ENCODE measurements around the gene FAAP20.

Gene FAAP20

DNA sequence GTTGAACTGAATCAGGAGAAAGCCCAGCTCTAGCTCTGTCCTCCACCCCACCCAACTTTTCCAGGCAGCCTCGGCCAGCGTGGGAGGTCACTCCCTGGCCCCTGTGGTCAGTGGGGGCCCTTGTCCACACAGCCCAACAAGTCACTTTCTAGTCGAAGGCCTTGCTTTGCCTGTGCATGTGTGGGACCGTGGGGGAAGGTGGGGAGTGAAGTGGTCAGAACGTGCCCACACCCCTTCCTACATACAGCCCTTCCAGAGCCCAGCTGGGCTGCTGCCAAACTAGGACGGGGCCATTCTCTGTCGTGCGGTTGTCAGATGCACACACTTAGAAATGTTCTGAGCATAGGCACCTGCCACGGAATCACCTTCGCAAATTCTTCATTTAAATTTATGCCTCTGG lies 18.0 kb downstream of the FAAP20 start:
- no peak for DNase-seq

DNA sequence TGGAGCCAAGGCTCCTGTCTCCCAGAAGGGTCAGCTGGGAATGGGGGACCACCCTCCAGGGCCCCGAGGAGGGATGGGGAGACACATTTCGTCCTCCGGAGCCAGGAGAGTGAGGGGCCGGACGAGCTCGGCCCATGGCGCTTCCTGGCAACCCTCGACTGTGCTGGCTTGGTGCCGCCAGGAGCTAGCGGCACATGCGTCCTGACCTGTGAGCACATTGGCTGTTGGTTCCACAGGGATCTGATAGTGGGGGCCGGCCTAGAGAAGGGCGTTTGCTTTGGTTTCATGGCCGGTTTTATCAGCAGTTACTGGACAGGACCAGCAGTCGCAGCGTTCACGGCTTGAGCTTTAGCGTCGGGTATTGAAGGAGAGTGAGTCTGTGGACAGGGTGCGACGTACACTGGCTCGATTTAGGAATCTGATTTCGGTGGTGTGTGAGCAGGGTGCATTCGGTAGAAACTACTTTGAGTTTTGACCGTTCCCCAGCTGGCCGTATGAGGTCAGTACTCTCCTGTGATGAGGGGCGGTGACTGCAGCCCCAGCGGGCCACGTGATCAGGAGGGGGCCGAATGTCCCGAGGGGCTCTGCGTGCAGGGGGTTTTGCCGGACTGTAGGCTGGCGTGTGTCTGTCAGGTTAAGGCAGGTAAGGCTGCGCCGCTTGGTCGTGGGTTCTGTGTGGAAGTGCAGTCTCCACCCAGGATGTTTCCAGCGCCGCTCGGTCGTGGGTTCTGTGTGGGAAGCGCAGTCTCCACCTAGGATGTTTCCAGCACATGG lies 18.7 kb downstream of the FAAP20 start:
- no peak for DNase-seq

DNA sequence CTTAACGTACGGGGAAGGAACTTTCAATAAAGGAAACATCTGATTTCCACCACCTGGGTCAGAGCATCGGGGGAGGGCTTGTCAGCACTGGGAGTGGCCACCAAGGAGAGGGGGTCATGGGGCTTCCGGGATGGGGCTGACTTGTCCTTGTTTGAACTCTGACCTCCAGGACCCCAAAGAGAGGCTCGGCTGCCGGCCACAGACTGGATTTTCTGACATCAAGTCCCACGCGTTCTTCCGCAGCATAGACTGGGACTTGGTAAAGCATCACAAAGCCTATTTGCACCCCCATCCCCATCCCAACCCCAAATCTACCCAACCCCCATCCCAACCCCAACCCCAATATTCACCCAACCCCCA lies 19.5 kb downstream of the FAAP20 start:
- DNase-seq, result no peak

DNA sequence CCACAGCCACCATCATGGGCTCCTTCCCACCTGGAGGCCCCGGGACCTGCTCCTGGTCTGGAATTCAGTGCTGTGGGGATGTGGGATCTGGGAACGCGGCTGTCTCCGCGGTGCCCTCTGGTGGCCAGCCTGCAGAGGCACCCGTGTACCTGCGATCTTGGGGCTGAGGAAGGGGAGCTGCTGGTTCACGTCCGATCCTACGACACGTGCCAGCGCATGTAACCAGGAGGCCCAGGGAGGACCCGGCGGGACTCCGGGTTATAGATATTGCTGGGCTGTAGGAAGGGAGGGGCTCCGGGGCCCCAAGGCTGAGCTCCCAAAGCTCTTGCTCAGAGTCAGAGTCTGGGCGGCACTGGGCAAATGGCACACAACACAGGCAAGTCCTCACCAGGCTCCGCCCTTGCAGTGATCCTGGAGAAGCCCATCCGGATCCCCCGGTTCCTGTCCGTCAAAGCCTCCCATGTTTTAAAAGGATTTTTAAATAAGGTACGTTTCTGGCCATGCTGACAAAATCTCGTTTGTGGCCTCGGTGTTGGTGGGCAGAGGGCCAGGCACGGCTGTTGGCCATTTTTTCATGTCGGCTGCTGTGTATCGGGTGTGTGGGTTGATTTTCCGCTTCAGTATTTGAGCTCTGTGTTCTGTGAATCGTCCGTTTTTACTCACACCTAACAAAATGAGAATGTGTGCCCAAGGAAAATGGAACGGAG lies 20.1 kb downstream of the FAAP20 start:
- DNase-seq, result peak; percentile 54

DNA sequence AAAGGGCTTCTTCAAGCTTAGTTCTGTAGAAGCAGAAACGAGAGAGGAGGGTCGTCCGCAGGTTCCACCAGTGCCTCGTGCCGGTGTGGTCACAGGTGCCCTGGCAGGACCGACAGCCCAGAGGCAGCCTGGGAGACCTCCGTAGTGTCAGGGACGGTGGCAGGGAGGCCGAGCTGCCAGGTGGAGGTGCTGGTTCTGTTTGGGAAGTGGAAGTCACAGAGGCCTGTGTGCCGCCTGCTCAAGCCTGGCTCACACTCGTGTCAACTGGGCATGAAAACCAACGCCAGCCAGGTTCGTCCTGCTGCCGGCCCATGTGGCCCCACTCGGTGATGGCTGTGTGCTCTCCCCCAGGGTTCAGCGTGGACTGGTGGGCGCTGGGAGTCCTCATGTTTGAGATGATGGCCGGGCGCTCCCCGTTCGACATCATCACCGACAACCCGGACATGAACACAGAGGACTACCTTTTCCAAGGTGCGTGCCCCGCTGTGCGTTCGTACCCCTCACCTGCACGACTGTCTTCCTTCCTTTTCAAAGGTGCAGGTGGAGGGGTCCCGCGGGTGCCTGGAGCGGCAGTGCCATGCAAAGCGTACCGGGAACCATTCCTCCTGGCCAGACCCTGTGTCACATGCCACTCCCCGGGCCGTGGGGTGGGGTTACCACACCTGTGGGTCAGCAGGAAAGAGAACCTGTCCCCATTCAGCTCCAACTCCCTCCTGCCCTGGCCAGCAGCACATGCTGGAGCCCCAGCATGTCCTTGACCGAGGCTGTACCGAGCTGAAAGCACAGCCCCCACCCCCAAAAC lies 20.8 kb downstream of the FAAP20 start:
- DNase-seq, result no peak

DNA sequence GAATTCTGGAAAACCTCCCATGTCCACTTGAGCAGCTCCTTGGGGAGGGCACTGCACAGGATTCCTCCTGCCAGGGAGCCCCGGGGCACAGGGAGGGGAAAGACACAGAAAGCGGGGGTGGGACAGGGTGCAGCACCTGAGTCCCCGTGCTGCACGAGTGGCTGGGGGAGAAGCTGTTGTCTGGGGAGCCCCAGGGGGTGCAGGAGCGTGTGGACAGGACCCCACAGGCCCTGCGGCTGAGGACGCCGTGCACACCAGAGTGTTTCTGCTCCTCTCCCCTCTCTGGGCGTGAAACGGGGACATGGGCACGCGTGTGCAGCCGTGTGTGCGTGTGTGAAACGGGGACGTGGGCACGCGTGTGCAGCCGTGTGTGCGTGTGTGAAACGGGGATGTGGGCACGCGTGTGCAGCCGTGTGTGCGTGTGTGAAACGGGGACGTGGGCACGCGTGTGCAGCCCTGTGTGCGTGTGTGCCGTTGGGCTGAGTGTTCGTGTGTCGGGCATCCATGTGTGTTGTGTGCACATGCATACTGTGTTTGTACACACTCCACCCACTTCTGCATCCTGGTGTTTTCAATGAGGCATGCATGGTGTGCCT lies 21.9 kb downstream of the FAAP20 start:
- no peak for DNase-seq

DNA sequence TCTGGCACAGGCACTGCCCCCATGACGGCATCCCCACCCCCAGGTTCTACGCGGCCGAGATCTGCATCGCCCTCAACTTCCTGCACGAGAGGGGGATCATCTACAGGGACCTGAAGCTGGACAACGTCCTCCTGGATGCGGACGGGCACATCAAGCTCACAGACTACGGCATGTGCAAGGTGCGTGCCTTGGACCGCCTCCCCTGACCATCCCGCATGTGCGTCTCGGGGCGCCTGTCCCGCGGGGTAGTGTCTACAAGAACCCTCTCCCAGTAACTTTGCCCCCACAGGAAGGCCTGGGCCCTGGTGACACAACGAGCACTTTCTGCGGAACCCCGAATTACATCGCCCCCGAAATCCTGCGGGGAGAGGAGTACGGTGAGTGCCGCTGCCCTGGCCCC lies 22.6 kb downstream of the FAAP20 start:
- DNase-seq, result no peak

DNA sequence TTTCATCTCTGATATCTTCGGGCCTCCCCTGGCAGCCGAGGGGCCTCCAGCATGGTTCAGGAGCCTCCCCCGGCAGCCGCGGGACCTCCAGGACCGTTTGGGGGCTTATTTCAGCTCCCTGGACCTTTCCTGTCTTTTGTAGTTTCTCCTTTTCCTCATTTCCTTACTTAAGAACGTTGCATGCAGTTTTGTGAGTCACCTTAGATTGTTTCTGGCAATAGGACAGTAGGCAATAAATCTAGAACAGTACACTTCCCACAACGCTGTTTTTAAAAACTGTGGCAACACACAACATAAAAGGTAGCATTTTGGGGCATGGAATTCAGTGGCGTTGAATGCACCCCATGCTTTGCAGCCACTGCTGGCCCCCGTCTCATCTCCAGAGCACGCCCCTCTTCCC lies 24.4 kb downstream of the FAAP20 start:
- no peak for DNase-seq

DNA sequence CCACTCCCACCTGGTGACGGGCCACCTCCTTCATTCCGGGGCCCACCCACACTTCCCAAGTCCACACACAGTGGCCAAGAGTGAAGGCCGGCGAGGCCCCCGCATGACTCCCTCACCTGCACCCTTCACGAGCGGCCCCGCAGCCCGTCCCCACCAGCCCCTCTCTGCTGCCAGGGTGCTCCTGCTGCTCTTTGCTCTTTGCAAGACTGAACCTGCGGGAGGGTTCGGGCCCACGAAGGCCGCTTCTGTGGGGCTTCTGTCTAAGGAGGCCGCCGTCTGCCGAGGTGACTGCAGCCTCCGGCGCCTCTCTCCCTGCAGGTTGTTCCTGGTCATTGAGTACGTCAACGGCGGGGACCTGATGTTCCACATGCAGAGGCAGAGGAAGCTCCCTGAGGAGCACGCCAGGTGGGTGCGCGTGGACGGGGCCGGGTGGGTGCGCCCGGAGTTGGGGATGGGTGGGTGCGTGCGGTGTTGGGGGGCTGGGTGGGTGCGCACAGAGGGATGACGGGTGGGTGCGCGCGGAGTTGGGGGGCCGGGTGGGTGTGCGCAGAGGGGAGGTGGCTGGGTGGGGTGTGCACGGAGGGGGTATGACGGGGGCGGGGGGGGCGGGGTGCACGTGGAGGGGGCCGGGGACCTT lies 25.3 kb downstream of the FAAP20 start:
- DNase-seq, result no peak

DNA sequence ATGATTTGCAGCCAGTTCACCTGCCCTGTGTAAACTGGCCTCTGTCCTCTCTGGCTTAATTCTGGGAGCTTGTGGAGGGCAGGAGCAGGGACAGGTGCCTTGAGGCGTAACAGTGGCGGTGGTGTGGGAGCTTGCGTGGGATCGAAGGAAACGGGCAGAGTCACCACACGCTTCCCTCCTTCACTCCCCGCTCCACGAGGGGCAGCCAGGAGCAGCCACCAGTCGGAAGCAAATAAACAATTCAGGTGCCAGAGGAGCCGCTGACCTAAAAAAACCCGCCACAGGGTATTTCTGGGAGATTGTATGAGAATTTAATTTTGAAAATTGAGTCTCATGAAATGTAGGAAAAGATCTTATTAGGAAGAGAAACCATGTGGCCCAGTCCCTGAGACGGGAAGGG lies 26.0 kb downstream of the FAAP20 start:
- no peak for DNase-seq

DNA sequence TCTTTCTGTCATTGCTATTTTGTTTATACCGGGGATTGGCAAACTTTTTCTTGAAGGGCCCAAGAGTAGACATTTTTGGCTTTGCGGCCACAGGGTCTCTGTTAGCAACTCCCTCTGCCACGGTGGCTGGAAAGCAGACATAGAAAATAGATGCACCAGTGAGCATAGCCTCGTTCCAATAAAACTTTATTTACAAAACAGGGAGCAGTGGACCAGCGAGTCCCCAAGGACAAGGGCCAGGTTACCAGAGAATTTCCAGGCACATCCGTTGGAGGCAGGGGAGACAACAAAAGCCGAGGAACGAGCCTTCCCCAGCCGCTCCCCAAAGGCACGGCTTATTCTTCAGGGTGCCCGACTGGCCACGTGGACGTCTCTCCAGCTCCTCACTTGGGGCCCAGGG lies 26.5 kb downstream of the FAAP20 start:
- no peak for DNase-seq

DNA sequence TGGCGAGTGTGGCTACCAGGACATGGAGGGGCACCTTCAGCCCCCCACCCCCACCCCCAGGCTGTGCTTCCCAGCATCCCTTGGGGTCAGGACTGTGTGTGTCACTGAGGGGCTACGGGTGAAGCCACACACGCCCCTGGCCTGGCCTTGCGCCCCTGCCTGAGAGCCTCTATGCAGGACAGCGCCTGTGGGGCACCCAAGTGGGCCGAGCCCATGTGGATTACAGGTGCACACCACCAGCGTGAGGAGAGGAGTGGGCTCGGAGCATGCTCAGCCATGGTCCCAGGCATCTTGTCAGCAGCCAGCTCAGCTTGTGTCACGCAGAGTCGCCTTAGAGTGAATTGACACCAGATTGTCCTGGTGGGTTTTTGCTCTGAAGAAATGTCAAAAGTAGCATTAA lies 27.9 kb downstream of the FAAP20 start:
- DNase-seq, result no peak

DNA sequence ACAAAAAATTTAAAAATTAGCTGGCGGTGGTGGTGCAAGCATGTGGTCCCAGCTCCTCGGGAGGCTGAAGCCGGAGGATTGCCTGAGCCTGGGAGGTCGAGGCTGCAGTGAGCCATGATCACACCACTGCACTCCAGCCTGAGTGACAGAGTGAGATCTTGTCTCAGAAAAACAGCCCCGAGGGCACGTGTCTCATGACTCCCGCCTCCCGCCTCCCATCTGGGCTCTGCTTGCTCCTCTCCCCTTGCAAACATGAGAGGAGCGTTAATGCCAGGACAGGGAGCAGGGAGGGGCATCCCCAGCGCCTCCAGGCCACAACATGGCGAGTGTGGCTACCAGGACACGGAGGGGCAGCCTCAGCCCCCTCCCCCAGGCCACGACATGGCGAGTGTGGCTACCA lies 28.3 kb downstream of the FAAP20 start:
- no peak for DNase-seq

DNA sequence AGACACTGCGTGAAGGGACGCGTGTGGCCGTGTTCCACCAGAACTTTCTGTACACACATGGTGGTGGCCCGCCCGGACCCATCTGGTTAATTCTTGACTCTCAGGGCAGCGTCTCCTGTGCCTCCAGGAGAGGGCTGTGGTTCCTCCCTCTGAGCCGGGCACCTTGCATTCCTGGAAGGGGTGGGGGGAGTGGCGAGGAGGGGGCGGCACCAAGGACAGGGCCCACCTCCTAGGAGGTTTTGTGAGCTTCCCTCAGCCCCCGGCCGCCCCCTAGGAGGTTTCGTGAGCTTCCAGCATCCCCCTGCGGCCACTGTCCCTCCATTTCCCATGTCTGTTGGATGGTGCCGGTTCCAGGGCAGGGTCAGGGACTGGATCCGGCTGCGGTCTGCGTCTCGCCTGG lies 28.9 kb downstream of the FAAP20 start:
- DNase-seq, result no peak

DNA sequence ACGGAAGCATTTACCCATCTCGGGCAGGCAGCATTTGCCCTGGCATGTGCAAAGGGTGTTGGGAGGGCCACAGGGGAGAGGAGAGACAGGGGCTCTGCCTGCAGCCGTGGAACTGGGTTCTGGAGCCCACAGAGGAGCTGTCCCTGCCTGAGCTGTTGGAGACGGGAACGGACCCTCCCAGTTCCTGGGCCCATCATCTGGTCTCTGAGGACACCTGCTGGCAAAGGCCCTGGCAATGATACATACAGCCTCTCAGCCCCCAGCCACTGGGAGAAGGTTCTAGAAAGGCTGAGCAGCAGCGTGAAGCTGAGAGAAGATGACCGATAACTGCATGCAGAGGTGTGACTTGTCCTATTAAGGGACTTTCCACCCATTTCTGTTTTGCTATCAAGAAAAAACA lies 31.4 kb downstream of the FAAP20 start:
- no peak for DNase-seq

DNA sequence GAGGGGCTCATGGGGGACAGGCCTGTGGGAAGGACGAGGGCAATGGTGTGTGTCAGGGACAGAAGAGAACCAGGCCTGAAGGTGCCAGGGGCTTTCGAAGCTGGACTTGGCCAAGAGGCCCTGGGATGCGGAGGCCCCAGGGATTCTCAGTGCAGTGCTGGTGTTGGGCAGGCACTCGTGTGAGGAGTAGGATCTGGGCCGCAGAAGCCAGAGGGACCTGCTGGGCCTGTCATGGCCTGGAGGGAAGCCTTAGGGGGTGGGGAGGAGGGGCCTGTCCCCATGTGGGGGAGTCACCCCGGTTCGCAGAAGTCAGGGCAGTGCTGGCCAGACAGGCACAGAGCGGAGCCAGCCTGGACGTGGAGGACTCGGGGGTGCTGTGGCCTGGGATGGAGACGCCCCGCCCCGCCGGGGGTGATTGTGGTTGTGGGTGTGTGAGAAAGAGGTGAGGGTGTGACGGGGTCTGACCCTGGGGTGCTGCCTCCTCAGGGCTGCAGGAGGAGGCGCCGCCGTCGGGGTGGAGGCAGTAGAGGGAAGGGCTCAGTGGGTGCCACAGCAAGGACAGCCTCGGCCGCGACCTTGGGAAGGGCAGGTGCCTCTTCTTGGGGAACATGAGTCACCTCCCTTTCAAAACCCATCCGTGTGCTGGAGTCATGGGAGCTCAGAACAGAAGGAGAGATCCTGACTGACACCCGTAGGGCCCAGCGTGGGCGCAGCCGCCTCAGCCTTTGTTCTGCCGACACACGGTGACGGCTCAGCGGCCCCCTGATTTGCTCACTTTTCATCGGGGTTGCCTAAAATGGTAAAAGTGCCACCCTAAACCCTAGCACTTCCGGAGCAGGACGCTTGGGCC lies 33.9 kb downstream of the FAAP20 start:
- DNase-seq, result no peak

DNA sequence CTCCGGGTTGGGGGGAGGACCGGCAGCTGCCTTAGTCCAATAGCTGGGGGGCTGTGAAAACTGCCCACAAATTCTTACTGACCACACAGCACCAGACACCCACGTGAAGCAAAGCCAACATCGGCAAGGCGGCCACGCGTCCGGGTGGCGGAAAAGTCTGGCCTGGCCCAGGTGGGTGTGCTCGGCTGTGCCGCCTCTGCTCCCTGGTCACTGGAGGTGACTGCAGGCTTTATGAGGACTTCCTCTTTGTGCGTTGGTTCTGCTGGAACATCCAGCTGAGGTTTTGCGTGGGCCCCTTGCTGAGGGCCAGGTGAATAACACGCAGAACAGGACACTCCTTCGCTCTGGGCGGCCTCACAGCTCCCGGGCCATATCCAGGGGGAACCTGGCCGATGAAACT lies 35.4 kb downstream of the FAAP20 start:
- DNase-seq, result no peak

DNA sequence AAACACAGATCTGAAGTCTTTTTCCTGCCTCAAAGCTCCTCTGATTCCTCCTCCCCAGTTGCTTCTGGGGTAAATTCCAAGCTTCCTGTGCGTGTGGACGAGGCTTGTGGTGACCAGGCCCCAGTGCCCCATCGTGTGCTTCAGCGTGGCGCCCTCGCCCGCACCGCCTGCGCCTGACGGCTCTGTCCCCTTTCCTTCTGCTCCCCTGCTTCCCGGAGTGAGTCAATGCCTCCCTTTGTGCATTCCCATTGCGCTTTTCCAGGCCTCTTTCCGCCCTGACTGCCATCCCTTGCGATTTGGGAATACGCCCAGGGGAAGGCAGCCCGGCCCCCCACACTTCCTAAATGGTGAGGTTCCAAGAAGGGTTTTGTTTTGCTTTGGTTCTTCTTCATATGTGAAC lies 36.3 kb downstream of the FAAP20 start:
- DNase-seq, result no peak

DNA sequence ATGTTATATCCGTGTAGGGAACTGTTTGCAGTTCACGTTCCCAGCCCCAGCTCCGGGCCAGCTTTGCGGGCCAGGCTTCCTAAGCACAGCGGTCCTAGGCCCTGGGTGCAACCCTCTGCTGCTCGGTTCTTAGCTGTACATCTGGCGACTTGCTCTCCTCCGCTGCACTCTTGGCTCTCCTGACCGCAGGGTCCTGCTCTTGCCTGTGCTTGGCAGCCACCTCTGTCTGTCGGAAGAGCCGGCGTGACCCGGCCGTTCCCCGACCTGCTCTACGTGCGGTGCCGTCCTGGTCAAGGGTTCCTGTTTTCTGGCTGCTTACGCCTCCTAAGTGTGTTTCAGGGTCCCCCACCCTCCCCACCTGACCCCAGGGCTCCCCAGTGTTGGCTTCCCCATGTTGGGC lies 36.7 kb downstream of the FAAP20 start:
- no peak for DNase-seq

DNA sequence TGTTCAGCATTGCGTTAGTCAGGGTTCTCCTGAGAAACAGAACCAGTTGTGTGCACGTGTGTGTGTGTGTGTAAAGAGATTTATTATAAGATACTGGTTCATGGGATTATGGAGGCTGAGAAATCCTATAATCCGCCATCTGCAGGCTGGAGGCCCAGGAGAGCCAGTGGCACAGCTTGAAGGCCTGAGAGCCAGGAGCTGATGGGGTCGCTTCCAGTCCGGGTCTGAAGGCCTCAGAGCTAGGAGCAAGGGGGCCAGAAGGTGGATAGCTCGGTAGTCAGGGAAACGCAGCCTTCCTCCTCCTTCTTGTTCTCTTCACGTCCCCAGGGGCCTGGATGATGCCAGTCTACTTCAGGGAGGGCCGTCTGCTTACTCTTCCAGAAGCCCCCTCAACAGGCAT lies 37.7 kb downstream of the FAAP20 start:
- no peak for DNase-seq

DNA sequence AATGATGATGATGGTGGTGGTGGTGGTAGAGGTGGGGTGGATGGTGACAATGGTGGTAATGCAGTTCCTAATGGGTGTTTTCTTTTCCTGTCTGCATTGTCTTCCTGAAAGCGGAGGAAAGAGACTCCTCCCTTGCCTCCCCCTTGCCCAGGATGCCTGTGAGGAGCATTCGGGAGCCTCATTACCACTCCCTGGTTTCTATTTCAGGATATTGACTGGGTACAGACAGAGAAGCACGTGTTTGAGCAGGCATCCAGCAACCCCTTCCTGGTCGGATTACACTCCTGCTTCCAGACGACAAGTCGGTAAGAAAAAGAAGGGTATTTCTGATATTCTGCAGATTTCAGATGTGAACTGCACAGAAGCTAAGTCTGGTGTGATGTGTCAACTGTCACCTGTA lies 38.8 kb downstream of the FAAP20 start:
- no peak for DNase-seq

DNA sequence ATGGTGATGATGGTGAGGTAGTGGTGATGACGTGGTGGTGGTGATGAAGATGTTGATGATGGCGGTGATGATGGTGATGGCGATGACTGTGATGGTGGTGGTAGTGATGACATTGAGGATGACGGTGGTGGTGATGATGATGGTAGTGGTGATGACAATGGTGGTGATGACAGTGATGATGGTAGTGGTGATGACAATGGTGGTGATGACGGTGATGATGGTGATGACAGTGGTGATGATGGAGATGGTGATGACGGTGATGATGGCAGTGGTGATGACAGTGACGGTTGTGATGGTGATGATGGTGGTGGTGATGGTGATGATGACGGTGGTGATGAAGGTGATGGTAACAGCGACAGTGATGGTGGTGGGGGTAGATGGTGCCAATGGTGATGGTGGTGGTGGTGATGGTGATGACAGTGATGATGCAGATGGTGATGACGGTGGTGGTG lies 39.4 kb downstream of the FAAP20 start:
- no peak for DNase-seq
